Upper lobe of left lung (tissue), 4 donors: ENCODE measurements around the gene S100A6.

ENCODE experiments used
- POLR2A ChIP-seq, 4 donors: fragments of 450-650 bp; IDR thresholded peaks; one replicate each; pipeline ENCODE4 v1.5.1; 2016 to 2017; ENCODE audit warnings: antibody characterized with exemption in 4 of 4, mild to moderate bottlenecking in 2 of 4
- TF ChIP-seq, protein P1 (sequence below), 6 experiments: fragments of 450-650 bp in 4 of 6; fragments of 200-600 bp in 2 of 6; sonication (generic) in 2 of 6; IDR thresholded peaks; one replicate each; pipeline ENCODE4 v1.5.1; 2016 to 2019; ENCODE audit warnings: antibody characterized with exemption in 6 of 6

DNA sequence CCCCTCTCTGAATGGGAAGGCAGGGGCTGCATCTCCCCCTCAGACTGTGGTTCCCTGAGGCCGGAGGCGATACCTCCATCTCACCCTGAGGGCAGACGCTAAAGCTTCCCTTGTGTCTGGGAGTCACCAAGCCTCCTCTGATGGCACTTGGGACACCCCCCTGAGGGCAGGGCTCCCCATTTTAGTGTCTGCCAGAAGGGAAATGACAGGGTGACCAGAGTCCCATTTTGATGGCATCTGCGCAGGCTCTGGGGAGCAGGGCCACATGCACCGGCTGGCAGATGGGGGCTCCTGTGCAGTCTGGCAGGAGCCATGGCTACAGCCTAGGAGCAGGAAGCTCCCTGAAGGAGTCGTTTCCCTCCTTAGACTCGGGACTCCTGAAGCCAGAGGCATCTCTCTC, 28.2 kb upstream of the S100A6 start:
- no peak for TF ChIP-seq POLR2A (IDR thresholded peaks at IDR 0.05)
- TF ChIP-seq, protein P1, sequence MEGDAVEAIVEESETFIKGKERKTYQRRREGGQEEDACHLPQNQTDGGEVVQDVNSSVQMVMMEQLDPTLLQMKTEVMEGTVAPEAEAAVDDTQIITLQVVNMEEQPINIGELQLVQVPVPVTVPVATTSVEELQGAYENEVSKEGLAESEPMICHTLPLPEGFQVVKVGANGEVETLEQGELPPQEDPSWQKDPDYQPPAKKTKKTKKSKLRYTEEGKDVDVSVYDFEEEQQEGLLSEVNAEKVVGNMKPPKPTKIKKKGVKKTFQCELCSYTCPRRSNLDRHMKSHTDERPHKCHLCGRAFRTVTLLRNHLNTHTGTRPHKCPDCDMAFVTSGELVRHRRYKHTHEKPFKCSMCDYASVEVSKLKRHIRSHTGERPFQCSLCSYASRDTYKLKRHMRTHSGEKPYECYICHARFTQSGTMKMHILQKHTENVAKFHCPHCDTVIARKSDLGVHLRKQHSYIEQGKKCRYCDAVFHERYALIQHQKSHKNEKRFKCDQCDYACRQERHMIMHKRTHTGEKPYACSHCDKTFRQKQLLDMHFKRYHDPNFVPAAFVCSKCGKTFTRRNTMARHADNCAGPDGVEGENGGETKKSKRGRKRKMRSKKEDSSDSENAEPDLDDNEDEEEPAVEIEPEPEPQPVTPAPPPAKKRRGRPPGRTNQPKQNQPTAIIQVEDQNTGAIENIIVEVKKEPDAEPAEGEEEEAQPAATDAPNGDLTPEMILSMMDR (IDR thresholded peaks at IDR 0.05) = no peak
